C4-2B (cell line): Measurements from ENCODE around the gene CDH12.

ENCODE experiments used
- H3K27ac ChIP-seq: fragments of 450-650 bp; 2 replicates; pipeline ENCODE4 v1.5.1; 2017
- CTCF ChIP-seq: fragments of 450-650 bp; conservative IDR thresholded peaks from 2 replicates; pipeline ENCODE4 v1.5.1; 2017; ENCODE audit warnings: mild to moderate bottlenecking
- ZFX ChIP-seq: fragments of 450-650 bp; IDR thresholded peaks from 2 replicates; pipeline ENCODE4 v1.6.1; 2017

Gene CDH12

GRCh38 chr5:22557251-22557650 is 295.9 kb downstream of the CDH12 start:
- no peak overlapping the region for H3K27ac ChIP-seq
- TF ChIP-seq CTCF (no peak), ZFX (no peak)

GRCh38 chr5:22554475-22554874 is 298.7 kb downstream of the CDH12 start:
- TF ChIP-seq ZFX, result no peak
- TF ChIP-seq CTCF, result no peak
- H3K27ac ChIP-seq, result no peak overlapping the region

- TF ChIP-seq ZFX (no peak), CTCF (no peak)
- H3K27ac ChIP-seq, result no peak overlapping the region
Measured at GRCh38 chr5:22549876-22550671, 303.1 kb downstream of the CDH12 start.

- H3K27ac ChIP-seq, result no peak overlapping the region
- TF ChIP-seq ZFX, result no peak
- TF ChIP-seq CTCF, result no peak
Measured at GRCh38 chr5:22542340-22542739, 310.8 kb downstream of the CDH12 start.

- no peak overlapping the region for H3K27ac ChIP-seq
- TF ChIP-seq ZFX, result no peak
- no peak for TF ChIP-seq CTCF
Measured at GRCh38 chr5:22541037-22541436, 312.1 kb downstream of the CDH12 start.

- TF ChIP-seq ZFX (no peak), CTCF (no peak)
- H3K27ac ChIP-seq, result no peak overlapping the region
Measured at GRCh38 chr5:22539762-22540161, 313.4 kb downstream of the CDH12 start.

- H3K27ac ChIP-seq, result no peak overlapping the region
- TF ChIP-seq CTCF (no peak), ZFX (no peak)
Measured at GRCh38 chr5:22531986-22532385, 321.2 kb downstream of the CDH12 start.
